Tibial nerve (tissue), 4 donors: Measurements from ENCODE around the gene FUT9. TPM values are rescaled to one million over a fixed set of nuclear protein-coding genes. Genes with fewer than 3 reads are reported as not detected.
"Not testable (repeated sequence)": the region's sequence is repeated elsewhere in the genome, so short reads cannot be mapped to it uniquely, and the experiment has no call there.

ENCODE experiments used
- DNase-seq, 2 donors: peaks; one replicate each; pipeline ENCODE4 v3.0.0-alpha.2; 2019; ENCODE audit warnings: low spot score in 2 of 2
- H3K27ac ChIP-seq, 4 donors: fragments of 200-600 bp; sonication (generic) in 3 of 4; one replicate each; pipeline ENCODE4 v1.5.1; 2017 to 2019; ENCODE audit warnings: mild to moderate bottlenecking in 1 of 4
- H3K27me3 ChIP-seq, 2 donors: fragments of 200-600 bp; sonication (generic) in 1 of 2; one replicate each; pipeline versions ENCODE4 v1.5.1 to v1.6.0; 2017 to 2019
- H3K36me3 ChIP-seq, 3 donors: fragments of 200-600 bp; sonication (generic); one replicate each; pipeline ENCODE4 v1.5.1; 2018 to 2019
- H3K4me1 ChIP-seq, 4 donors: fragments of 200-600 bp; sonication (generic) in 3 of 4; one replicate each; pipeline ENCODE4 v1.5.1; 2017 to 2019
- H3K4me3 ChIP-seq, 4 donors: fragments of 200-600 bp; sonication (generic) in 3 of 4; one replicate each; pipeline ENCODE4 v1.5.1; 2017 to 2019; ENCODE audit warnings: mild to moderate bottlenecking in 1 of 4, moderate library complexity in 1 of 4
- H3K9me3 ChIP-seq, 4 donors: fragments of 200-600 bp; sonication (generic) in 3 of 4; one replicate each; pipeline ENCODE4 v1.5.1; 2017 to 2019
- EP300 ChIP-seq, 2 donors: sonication (generic); formaldehyde crosslinking; IDR thresholded peaks; one replicate each; pipeline ENCODE4 v1.6.1; 2017; ENCODE audit warnings: antibody characterized with exemption in 2 of 2, mild to moderate bottlenecking in 1 of 2
- POLR2A ChIP-seq, 2 donors: fragments of 450-650 bp; IDR thresholded peaks; one replicate each; pipeline ENCODE4 v1.6.1; 2017; ENCODE audit warnings: antibody characterized with exemption in 2 of 2, mild to moderate bottlenecking in 2 of 2, moderate library complexity in 2 of 2
- WGBS, 2 donors: methylation state at CpG; one replicate each; pipeline ENCODE4 v1.1.5; 2018; 5-methylcytosine and 5-hydroxymethylcytosine counted together
- total RNA-seq, 4 donors: library from RNA; depleted of rRNA; stranded (reverse); fragments of >200 nt; gene quantifications; one replicate each; pipeline ENCODE4 v1.1.0, GENCODE V29; 2016
- TF ChIP-seq, protein P1 (sequence below), 5 experiments: fragments of 200-600 bp in 3 of 5; fragments of 450-650 bp in 2 of 5; sonication (generic) in 3 of 5; IDR thresholded peaks; one replicate each; pipeline ENCODE4 v1.5.1; 2016 to 2019; ENCODE audit warnings: antibody characterized with exemption in 5 of 5, mild to moderate bottlenecking in 3 of 5, moderate library complexity in 2 of 5

FUT9 gene
- total RNA-seq, 4 donors from 2014 or later: not detected

DNA sequence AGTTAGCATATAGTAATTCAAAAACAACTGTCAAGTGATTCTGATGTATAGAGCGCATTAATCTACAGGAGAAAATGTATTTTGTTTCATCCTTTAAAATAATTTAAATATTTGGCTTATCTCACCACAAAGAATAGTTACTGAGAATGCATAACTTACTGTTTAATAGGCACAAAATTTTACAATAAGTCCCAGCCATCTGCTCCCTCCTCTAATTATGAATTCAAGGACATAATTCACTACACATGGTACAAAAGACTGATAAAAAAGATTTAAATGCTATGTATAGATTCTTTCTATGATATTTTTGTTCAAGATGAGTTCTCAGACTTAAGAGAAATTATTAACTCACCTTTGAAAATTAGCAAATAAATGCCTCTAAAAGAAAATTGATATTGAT is 242.0 kb downstream of the FUT9 start:
- H3K36me3 ChIP-seq: no peaks in the 10 kb centered on the region
- TF ChIP-seq EP300 (IDR thresholded peaks at IDR 0.05) (no peak), POLR2A (IDR thresholded peaks at IDR 0.05) (no peak)
- TF ChIP-seq, protein P1, sequence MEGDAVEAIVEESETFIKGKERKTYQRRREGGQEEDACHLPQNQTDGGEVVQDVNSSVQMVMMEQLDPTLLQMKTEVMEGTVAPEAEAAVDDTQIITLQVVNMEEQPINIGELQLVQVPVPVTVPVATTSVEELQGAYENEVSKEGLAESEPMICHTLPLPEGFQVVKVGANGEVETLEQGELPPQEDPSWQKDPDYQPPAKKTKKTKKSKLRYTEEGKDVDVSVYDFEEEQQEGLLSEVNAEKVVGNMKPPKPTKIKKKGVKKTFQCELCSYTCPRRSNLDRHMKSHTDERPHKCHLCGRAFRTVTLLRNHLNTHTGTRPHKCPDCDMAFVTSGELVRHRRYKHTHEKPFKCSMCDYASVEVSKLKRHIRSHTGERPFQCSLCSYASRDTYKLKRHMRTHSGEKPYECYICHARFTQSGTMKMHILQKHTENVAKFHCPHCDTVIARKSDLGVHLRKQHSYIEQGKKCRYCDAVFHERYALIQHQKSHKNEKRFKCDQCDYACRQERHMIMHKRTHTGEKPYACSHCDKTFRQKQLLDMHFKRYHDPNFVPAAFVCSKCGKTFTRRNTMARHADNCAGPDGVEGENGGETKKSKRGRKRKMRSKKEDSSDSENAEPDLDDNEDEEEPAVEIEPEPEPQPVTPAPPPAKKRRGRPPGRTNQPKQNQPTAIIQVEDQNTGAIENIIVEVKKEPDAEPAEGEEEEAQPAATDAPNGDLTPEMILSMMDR (IDR thresholded peaks at IDR 0.05): no peak
- no peaks in the 10 kb centered on the region for H3K4me1 ChIP-seq
- WGBS, 2 donors: 88 to 89% methylated on average over 1 of the region's 1 CpG
- no peak overlapping the region for H3K4me3 ChIP-seq
- no peaks in the 10 kb centered on the region for H3K9me3 ChIP-seq
- no peaks in the 10 kb centered on the region for H3K27me3 ChIP-seq
- DNase-seq: no peak
- no peak overlapping the region for H3K27ac ChIP-seq

- not testable (repeated sequence) for H3K36me3 ChIP-seq, H3K4me1 ChIP-seq, H3K27ac ChIP-seq, H3K4me3 ChIP-seq, DNase-seq, H3K27me3 ChIP-seq, H3K9me3 ChIP-seq
- 94 to 96% methylated on average over 10 to 13 of the region's 37 CpGs for WGBS, 2 donors
These were observed 245.1 kb downstream of the FUT9 start for GRCh38 chr6:96260787-96261430.
